Natural killer cell (primary cell): Measurements from ENCODE around the gene FLII. TPM values are rescaled to one million over a fixed set of nuclear protein-coding genes. Genes with fewer than 3 reads are reported as not detected.
A peak's percentile ranks its signal among the peaks of the same experiment; 100 is the strongest.

Source experiments
- ATAC-seq, 3 donors: fragments of 150-1000 bp in 2 of 3; fragments of 200-7000 bp in 1 of 3; cut with Tn5 transposase; 1 replicate in 1 of 3; 2 replicates in 2 of 3; pipeline ENCODE4 v1.10.0; 2021; ENCODE audit warnings: mild to moderate bottlenecking in 2 of 3, moderate library complexity in 2 of 3
- DNase-seq, 2 donors: peaks; one replicate each; pipeline versions ENCODE4 v3.0.0 to v3.0.0-alpha.2; 2013 to 2021; ENCODE audit warnings: mixed read lengths in 1 of 2
- H3K27ac ChIP-seq: one replicate; pipeline ENCODE4 v1.5.1; 2013; ENCODE audit warnings: mild to moderate bottlenecking, low read length
- H3K27me3 ChIP-seq: one replicate; pipeline ENCODE4 v1.6.1; 2013; ENCODE audit warnings: low read length; ENCODE audit not compliant: control insufficient read depth, insufficient read depth
- H3K36me3 ChIP-seq: one replicate; pipeline ENCODE4 v1.6.1; 2013; ENCODE audit warnings: low read length; ENCODE audit not compliant: control insufficient read depth, insufficient read depth
- H3K4me1 ChIP-seq: one replicate; pipeline ENCODE4 v1.6.1; 2013; ENCODE audit warnings: low read length; ENCODE audit not compliant: control insufficient read depth, insufficient read depth
- H3K4me3 ChIP-seq: one replicate; pipeline ENCODE4 v1.5.1; 2013; ENCODE audit warnings: low read length
- H3K9me3 ChIP-seq: one replicate; pipeline ENCODE4 v1.6.1; 2013; ENCODE audit warnings: low read length; ENCODE audit not compliant: control insufficient read depth, insufficient read depth
- H3K27ac Mint-ChIP-seq, 2 donors: one replicate each; pipeline ENCODE4 v1.8.0; 2022; ENCODE audit warnings: mild to moderate bottlenecking in 2 of 2, mixed read lengths in 2 of 2, moderate library complexity in 1 of 2
- H3K27me3 Mint-ChIP-seq, 2 donors: one replicate each; pipeline ENCODE4 v1.8.0; 2022; ENCODE audit warnings: low read depth in 2 of 2, mixed read lengths in 2 of 2
- H3K36me3 Mint-ChIP-seq: one replicate; pipeline ENCODE4 v1.8.0; 2022; ENCODE audit warnings: mixed read lengths
- H3K4me1 Mint-ChIP-seq, 2 donors: one replicate each; pipeline ENCODE4 v1.8.0; 2022; ENCODE audit warnings: mixed read lengths in 2 of 2
- H3K4me3 Mint-ChIP-seq: one replicate; pipeline ENCODE4 v1.8.0; 2022; ENCODE audit warnings: mild to moderate bottlenecking, moderate library complexity, mixed read lengths
- H3K9me3 Mint-ChIP-seq, 2 donors: one replicate each; pipeline ENCODE4 v1.8.0; 2022; ENCODE audit warnings: mixed read lengths in 2 of 2
- CTCF ChIP-seq: fragments of 200-600 bp; IDR thresholded peaks from one replicate; pipeline ENCODE4 v1.8.0; 2022; ENCODE audit warnings: antibody characterized with exemption
- WGBS: methylation state at CpG from one replicate; pipeline ENCODE4 v1.1.7; 2013; ENCODE audit warnings: missing lambda C conversion rate; ENCODE audit not compliant: insufficient coverage; 5-methylcytosine and 5-hydroxymethylcytosine counted together
- intact Hi-C: fragments of 100-400 bp; cut with micrococcal nuclease; formaldehyde crosslinking; loops from one replicate; pipeline ENCODE4 v1.14.2; 2022
- total RNA-seq, 4 donors: library from RNA; stranded (reverse); fragments of 120-200 nt in 1 of 4; gene quantifications; one replicate each; pipeline versions ENCODE4 v1.2.3 to v1.2.4, GENCODE V29; 2013 to 2022

FLII gene
- total RNA-seq, 3 donors from 2014 or later (not counting 1 experiment from before 2014, with no cell fraction given) = 286 to 342 (median 327) TPM

GRCh38 chr17:18256351-18256750 is 2.2 kb downstream of the FLII start:
- H3K27me3 ChIP-seq = no peaks in the 10 kb centered on the region
- no peaks in the 10 kb centered on the region for H3K9me3 Mint-ChIP-seq
- no peak overlapping the region for H3K27ac ChIP-seq
- no peak for TF ChIP-seq CTCF
- no peaks in the 10 kb centered on the region for H3K9me3 ChIP-seq
- no peak for DNase-seq
- H3K36me3 ChIP-seq = peaks cover 41% of the 10 kb centered on the region
- H3K4me1 ChIP-seq = peaks cover 39% of the 10 kb centered on the region
- intact Hi-C loops = loop anchor here (5.0 kb wide), 1 partner anchor 74 kb away; the partner anchor contains the start of gene ALKBH5
- 96% methylated on average over 11 of the region's 11 CpGs for WGBS
- ATAC-seq = no peak
- H3K36me3 Mint-ChIP-seq = no peaks in the 10 kb centered on the region
- H3K27me3 Mint-ChIP-seq = no peaks in the 10 kb centered on the region
- H3K4me3 Mint-ChIP-seq = no peak overlapping the region
- H3K27ac Mint-ChIP-seq = peak overlapping the region in 1 of 2 donors; percentile 96
- peaks cover 17 to 25% of the 10 kb centered on the region in 2 donors for H3K4me1 Mint-ChIP-seq
- H3K4me3 ChIP-seq = no peak overlapping the region

GRCh38 chr17:18254888-18255649 is 3.5 kb downstream of the FLII start:
- Mint-ChIP-seq H3K4me3 (peak overlapping the region; percentile 17), H3K4me1 (peaks cover 15 to 22% of the 10 kb centered on the region in 2 donors), H3K9me3 (no peaks in the 10 kb centered on the region), H3K27ac (no peak overlapping the region), H3K36me3 (no peaks in the 10 kb centered on the region), H3K27me3 (no peaks in the 10 kb centered on the region)
- H3K27me3 ChIP-seq = no peaks in the 10 kb centered on the region
- DNase-seq (no peak), ATAC-seq (no peak)
- peaks cover 53% of the 10 kb centered on the region for H3K36me3 ChIP-seq
- no peaks in the 10 kb centered on the region for H3K9me3 ChIP-seq
- WGBS = 94% methylated on average over 7 of the region's 8 CpGs
- intact Hi-C loops = loop anchor here (5.0 kb wide), 1 partner anchor 73 kb away; the partner anchor contains the start of gene ALKBH5
- no peak for TF ChIP-seq CTCF
- H3K4me1 ChIP-seq = peaks cover 31% of the 10 kb centered on the region
- H3K27ac ChIP-seq = no peak overlapping the region
- H3K4me3 ChIP-seq = no peak overlapping the region

GRCh38 chr17:18253947-18254821 is 4.4 kb downstream of the FLII start:
- Histone ChIP-seq H3K27ac (no peak overlapping the region), H3K9me3 (no peaks in the 10 kb centered on the region), H3K4me3 (no peak overlapping the region), H3K36me3 (peaks cover 54% of the 10 kb centered on the region), H3K27me3 (no peaks in the 10 kb centered on the region), H3K4me1 (peaks cover 24% of the 10 kb centered on the region)
- ATAC-seq (no peak), DNase-seq (no peak)
- H3K4me1 Mint-ChIP-seq = peaks cover 12 to 17% of the 10 kb centered on the region in 2 donors
- no peak for TF ChIP-seq CTCF
- WGBS = 96% methylated on average over 27 of the region's 27 CpGs
- no peaks in the 10 kb centered on the region for H3K27me3 Mint-ChIP-seq
- no peak overlapping the region for H3K4me3 Mint-ChIP-seq
- intact Hi-C loops = no loop called here
- H3K36me3 Mint-ChIP-seq = no peaks in the 10 kb centered on the region
- H3K27ac Mint-ChIP-seq = no peak overlapping the region
- no peaks in the 10 kb centered on the region for H3K9me3 Mint-ChIP-seq
